Activated CD8-positive, alpha-beta T cell treated with anti-CD3 and anti-CD28 coated beads, Interleukin-2, amount 10 ng/mL, durations not matched to agents 7 days and 5 days (primary cell): ENCODE data around the gene ANKH. TPM values are rescaled to one million over a fixed set of nuclear protein-coding genes. Genes with fewer than 3 reads are reported as not detected.
A peak's percentile ranks its signal among the peaks of the same experiment; 100 is the strongest.

Experiments used
- ATAC-seq: fragments of 150-1000 bp; cut with Tn5 transposase; one replicate; pipeline ENCODE4 v1.10.0; 2021; ENCODE audit warnings: moderate library complexity
- CTCF ChIA-PET: fragments of 350-600 bp; sonication (Branson Sonifier 250); formaldehyde crosslinking; loops from one replicate; lab custom pipeline; 2021; ENCODE audit warnings: antibody characterized with exemption; lab: Charles Lee
- POLR2A ChIA-PET: fragments of 350-600 bp; sonication (Branson Sonifier 250); formaldehyde crosslinking; loops from one replicate; lab custom pipeline; 2021; ENCODE audit warnings: antibody characterized with exemption; lab: Charles Lee
- DNase-seq: peaks from one replicate; pipeline ENCODE4 v3.0.0-alpha.2; 2020
- H3K27ac Mint-ChIP-seq: one replicate; pipeline ENCODE4 v1.8.0; 2021; ENCODE audit warnings: mild to moderate bottlenecking, mixed read lengths
- H3K27me3 Mint-ChIP-seq: one replicate; pipeline ENCODE4 v1.8.0; 2021; ENCODE audit warnings: low read depth, mixed read lengths
- H3K36me3 Mint-ChIP-seq: one replicate; pipeline ENCODE4 v1.8.0; 2021; ENCODE audit warnings: low read depth, mixed read lengths
- H3K4me1 Mint-ChIP-seq: one replicate; pipeline ENCODE4 v1.8.0; 2021; ENCODE audit warnings: low read depth, mixed read lengths
- H3K4me3 Mint-ChIP-seq: one replicate; pipeline ENCODE4 v1.8.0; 2021; ENCODE audit warnings: mild to moderate bottlenecking, mixed read lengths
- H3K9me3 Mint-ChIP-seq: one replicate; pipeline ENCODE4 v1.8.0; 2022; ENCODE audit warnings: mixed read lengths; ENCODE audit not compliant: insufficient read depth
- total RNA-seq, 2 experiments: library from RNA; stranded (reverse); gene quantifications; one replicate each; pipeline ENCODE4 v1.2.3, GENCODE V29; 2021

Gene ANKH
- total RNA-seq, 2 experiments from 2014 or later = 32.1 to 36.0 TPM

- DNase-seq = no peak
- no peak for ATAC-seq
- Mint-ChIP-seq H3K9me3 (no peaks in the 10 kb centered on the region), H3K27me3 (no peaks in the 10 kb centered on the region), H3K27ac (no peak overlapping the region), H3K4me3 (no peak overlapping the region), H3K4me1 (peaks cover 2% of the 10 kb centered on the region), H3K36me3 (no peaks in the 10 kb centered on the region)
- ChIA-PET CTCF (interaction anchor here (0.9 to 5.1 kb wide), 28 partner anchors 9 to 289 kb away, joined by 3 to 72 read pairs (median 5); no protein-coding TSS in a partner anchor), POLR2A (interaction anchor here (1.4 kb wide), 1 partner anchor 145 kb away, joined by 4 read pairs; the partner anchor contains the start of gene ANKH)
Measured at GRCh38 chr5:14726066-14726838, 145.3 kb downstream of the ANKH start.

GRCh38 chr5:14724633-14725032 lies 146.9 kb downstream of the ANKH start:
- H3K27me3 Mint-ChIP-seq = no peaks in the 10 kb centered on the region
- ChIA-PET CTCF (interaction anchor here (0.7 to 5.1 kb wide), 11 partner anchors 13 to 359 kb away, joined by 3 to 72 read pairs (median 4); no protein-coding TSS in a partner anchor), POLR2A (no interaction called here)
- no peak overlapping the region for H3K27ac Mint-ChIP-seq
- H3K36me3 Mint-ChIP-seq = no peaks in the 10 kb centered on the region
- H3K4me3 Mint-ChIP-seq = no peak overlapping the region
- H3K4me1 Mint-ChIP-seq = peaks cover 9% of the 10 kb centered on the region
- DNase-seq = no peak
- no peaks in the 10 kb centered on the region for H3K9me3 Mint-ChIP-seq
- ATAC-seq = no peak

GRCh38 chr5:14723701-14724132 lies 147.9 kb downstream of the ANKH start:
- CTCF ChIA-PET = interaction anchor here (0.9 to 4.8 kb wide), 6 partner anchors 13 to 283 kb away, joined by 3 to 29 read pairs (median 4); no protein-coding TSS in a partner anchor
- H3K27ac Mint-ChIP-seq = no peak overlapping the region
- DNase-seq (no peak), ATAC-seq (no peak)
- no peaks in the 10 kb centered on the region for H3K9me3 Mint-ChIP-seq
- peaks cover 9% of the 10 kb centered on the region for H3K4me1 Mint-ChIP-seq
- H3K4me3 Mint-ChIP-seq = no peak overlapping the region
- no peaks in the 10 kb centered on the region for H3K36me3 Mint-ChIP-seq
- no peaks in the 10 kb centered on the region for H3K27me3 Mint-ChIP-seq
- POLR2A ChIA-PET = no interaction called here

GRCh38 chr5:14722923-14723322 lies 148.7 kb downstream of the ANKH start:
- Mint-ChIP-seq H3K36me3 (peaks cover 3% of the 10 kb centered on the region), H3K27ac (no peak overlapping the region), H3K9me3 (no peaks in the 10 kb centered on the region), H3K27me3 (no peaks in the 10 kb centered on the region), H3K4me3 (no peak overlapping the region), H3K4me1 (peaks cover 9% of the 10 kb centered on the region)
- CTCF ChIA-PET = interaction anchor here (1.1 to 1.2 kb wide), 2 partner anchors 56 to 281 kb away, joined by 3 read pairs; no protein-coding TSS in a partner anchor
- no peak for ATAC-seq
- POLR2A ChIA-PET = no interaction called here
- no peak for DNase-seq

DNA sequence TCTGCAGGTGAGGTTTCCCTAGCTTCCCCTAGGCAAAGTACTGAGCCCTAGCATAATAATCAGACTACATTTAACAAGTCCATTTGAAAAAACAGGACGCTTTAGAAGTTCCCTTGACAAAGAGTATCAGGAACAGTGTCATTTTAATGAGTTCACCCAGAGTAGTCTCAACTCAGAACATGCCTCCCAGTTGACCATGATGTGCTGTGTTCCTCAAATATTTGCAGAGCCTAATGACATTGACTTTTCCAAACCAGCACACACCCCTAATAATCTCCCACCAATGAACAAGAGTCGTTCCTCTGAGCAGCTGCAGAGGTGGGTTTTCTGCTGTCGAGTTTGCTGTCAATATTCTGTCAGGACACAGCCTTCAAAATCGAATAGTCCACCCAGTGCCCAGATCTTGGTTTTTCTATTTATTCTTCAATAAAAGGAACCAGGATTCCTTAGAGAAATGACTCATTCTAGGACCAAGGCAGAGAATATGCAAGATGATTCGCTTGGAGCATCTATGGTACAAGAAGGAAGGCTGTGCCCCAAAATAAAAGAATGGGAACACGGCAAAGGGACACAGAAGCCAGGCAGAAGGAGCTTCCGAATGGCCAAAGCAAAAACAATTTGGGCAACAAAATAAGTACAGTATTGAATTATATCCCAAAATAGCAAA lies 149.5 kb downstream of the ANKH start:
- DNase-seq = no peak
- Mint-ChIP-seq H3K36me3 (peaks cover 5% of the 10 kb centered on the region), H3K4me1 (peaks cover 6% of the 10 kb centered on the region), H3K4me3 (no peak overlapping the region), H3K9me3 (no peaks in the 10 kb centered on the region), H3K27ac (no peak overlapping the region), H3K27me3 (no peaks in the 10 kb centered on the region)
- ChIA-PET POLR2A (no interaction called here), CTCF (interaction anchor here (1.1 to 1.2 kb wide), 2 partner anchors 55 to 149 kb away, joined by 3 to 4 read pairs; partner anchors contain the start of gene ANKH)
- no peak for ATAC-seq

GRCh38 chr5:14720236-14720923 lies 151.2 kb downstream of the ANKH start:
- H3K9me3 Mint-ChIP-seq = no peaks in the 10 kb centered on the region
- no peak overlapping the region for H3K4me3 Mint-ChIP-seq
- H3K27ac Mint-ChIP-seq = no peak overlapping the region
- ChIA-PET CTCF (interaction anchor here (1.2 to 2.1 kb wide), 4 partner anchors 8 to 283 kb away, joined by 4 to 9 read pairs (median 6); no protein-coding TSS in a partner anchor), POLR2A (interaction anchor here (1.0 kb wide), 1 partner anchor 35 kb away, joined by 3 read pairs; no protein-coding TSS in a partner anchor)
- peaks cover 6% of the 10 kb centered on the region for H3K4me1 Mint-ChIP-seq
- ATAC-seq (no peak), DNase-seq (no peak)
- H3K27me3 Mint-ChIP-seq = no peaks in the 10 kb centered on the region
- H3K36me3 Mint-ChIP-seq = peaks cover 17% of the 10 kb centered on the region

GRCh38 chr5:14718778-14719177 lies 152.8 kb downstream of the ANKH start:
- Mint-ChIP-seq H3K27me3 (no peaks in the 10 kb centered on the region), H3K27ac (no peak overlapping the region), H3K36me3 (peaks cover 22% of the 10 kb centered on the region), H3K4me1 (peaks cover 10% of the 10 kb centered on the region), H3K4me3 (no peak overlapping the region), H3K9me3 (no peaks in the 10 kb centered on the region)
- no peak for DNase-seq
- ChIA-PET POLR2A (no interaction called here), CTCF (interaction anchor here (0.6 to 2.1 kb wide), 3 partner anchors 8 to 356 kb away, joined by 3 to 5 read pairs (median 4); no protein-coding TSS in a partner anchor)
- no peak for ATAC-seq

- Mint-ChIP-seq H3K4me1 (peaks cover 14% of the 10 kb centered on the region), H3K9me3 (no peaks in the 10 kb centered on the region), H3K4me3 (no peak overlapping the region), H3K27me3 (no peaks in the 10 kb centered on the region), H3K27ac (no peak overlapping the region), H3K36me3 (peaks cover 36% of the 10 kb centered on the region)
- DNase-seq (no peak), ATAC-seq (no peak)
- CTCF ChIA-PET = interaction anchor here (1.3 kb wide), 1 partner anchor 10 kb away, joined by 4 read pairs; no protein-coding TSS in a partner anchor
- POLR2A ChIA-PET = interaction anchor here (1.3 kb wide), 1 partner anchor 275 kb away, joined by 3 read pairs; no protein-coding TSS in a partner anchor
Measured at GRCh38 chr5:14716755-14717752, 154.5 kb downstream of the ANKH start.

DNA sequence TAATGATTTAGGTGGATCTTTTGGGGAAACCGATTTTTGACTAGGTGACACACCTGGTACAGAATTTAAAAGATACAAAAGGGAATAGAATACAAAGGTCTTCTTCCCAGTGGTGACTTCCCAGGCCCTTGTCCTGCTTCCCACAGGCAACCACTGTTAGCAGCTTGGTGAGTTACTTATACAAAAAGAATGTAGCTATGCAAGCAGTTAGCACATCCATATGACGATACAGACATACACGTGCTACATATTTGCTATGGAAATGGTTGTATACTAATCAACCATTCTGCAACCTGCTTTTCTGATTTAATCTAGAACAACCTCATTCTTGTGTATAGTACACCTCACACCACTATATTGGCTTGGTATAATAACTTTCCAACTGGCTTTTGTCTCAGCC lies 156.1 kb downstream of the ANKH start:
- CTCF ChIA-PET = interaction anchor here (1.0 to 1.3 kb wide), 2 partner anchors 12 to 299 kb away, joined by 3 to 4 read pairs; no protein-coding TSS in a partner anchor
- Mint-ChIP-seq H3K4me1 (peaks cover 11% of the 10 kb centered on the region), H3K9me3 (no peaks in the 10 kb centered on the region), H3K27me3 (no peaks in the 10 kb centered on the region), H3K4me3 (no peak overlapping the region), H3K36me3 (peaks cover 51% of the 10 kb centered on the region), H3K27ac (no peak overlapping the region)
- no peak for DNase-seq
- ATAC-seq = no peak
- POLR2A ChIA-PET = no interaction called here

GRCh38 chr5:14714706-14715105 lies 156.9 kb downstream of the ANKH start:
- Mint-ChIP-seq H3K9me3 (no peaks in the 10 kb centered on the region), H3K27me3 (no peaks in the 10 kb centered on the region), H3K36me3 (peaks cover 57% of the 10 kb centered on the region), H3K4me1 (peaks cover 10% of the 10 kb centered on the region), H3K4me3 (no peak overlapping the region), H3K27ac (peak overlapping the region; percentile 43)
- ATAC-seq (no peak), DNase-seq (no peak)
- ChIA-PET CTCF (interaction anchor here (1.3 kb wide), 1 partner anchor 299 kb away, joined by 4 read pairs; no protein-coding TSS in a partner anchor), POLR2A (no interaction called here)
